H1 (cell line): ENCODE results near the gene SYNPO. TPM values are rescaled to one million over a fixed set of nuclear protein-coding genes. Genes with fewer than 3 reads are reported as not detected.

ENCODE experiments used
- CTCF ChIA-PET: fragments of 300-600 bp; sonication (Branson Sonifier 250); formaldehyde crosslinking; loops from one replicate; lab custom pipeline; 2021; ENCODE audit not compliant: partially characterized antibody; lab: Charles Lee
- POLR2A ChIA-PET: fragments of 300-600 bp; sonication (Branson Sonifier 250); formaldehyde crosslinking; loops from one replicate; lab custom pipeline; 2021; ENCODE audit warnings: inconsistent platforms; ENCODE audit not compliant: partially characterized antibody; lab: Charles Lee
- DNase-seq, 2 experiments: peaks; one replicate each; pipeline versions ENCODE4 v3.0.0 to v3.0.0-alpha.2; 2010 to 2022; ENCODE audit warnings: low spot score in 2 of 2, low read depth in 1 of 2, mixed read lengths in 1 of 2
- FAIRE-seq: peaks from 2 replicates; lab custom pipeline; 2011; peaks lifted over from hg19 to GRCh38; lab: Jason Lieb, UNC
- H2AFZ ChIP-seq: 2 replicates; pipeline ENCODE4 v1.8.1; 2012; ENCODE audit warnings: low read length, inconsistent platforms
- H2AK5ac ChIP-seq: 2 replicates; pipeline ENCODE4 v1.6.1; 2013; ENCODE audit warnings: low read depth, low read length
- H2BK120ac ChIP-seq: replicated peaks from 2 replicates; pipeline ENCODE3; 2013; ENCODE audit warnings: low read depth, low read length, inconsistent platforms
- H2BK12ac ChIP-seq: 2 replicates; pipeline ENCODE4 v1.6.1; 2013; ENCODE audit warnings: low read depth, low read length
- H2BK15ac ChIP-seq: 2 replicates; pipeline ENCODE4 v1.6.1; 2013; ENCODE audit warnings: low read length
- H2BK20ac ChIP-seq: 2 replicates; pipeline ENCODE4 v1.6.1; 2013; ENCODE audit warnings: low read length
- H2BK5ac ChIP-seq: 2 replicates; pipeline ENCODE4 v1.6.1; 2013; ENCODE audit warnings: low read depth, low read length
- H3K14ac ChIP-seq: 2 replicates; pipeline ENCODE4 v1.6.1; 2013; ENCODE audit warnings: inconsistent platforms; ENCODE audit not compliant: insufficient read length
- H3K18ac ChIP-seq: 2 replicates; pipeline ENCODE4 v1.6.1; 2013; ENCODE audit warnings: low read length; ENCODE audit errors: extremely low read depth
- H3K23ac ChIP-seq: 2 replicates; pipeline ENCODE4 v1.6.1; 2013; ENCODE audit warnings: inconsistent platforms; ENCODE audit not compliant: insufficient read length
- H3K23me2 ChIP-seq: 2 replicates; pipeline ENCODE4 v1.6.1; 2013; ENCODE audit warnings: low read depth, low read length
- H3K27ac ChIP-seq: 2 replicates; pipeline ENCODE4 v1.6.1; 2011; ENCODE audit warnings: low read depth, low read length, inconsistent platforms
- H3K27me3 ChIP-seq, 4 experiments: replicated peaks in 1 of 4; 1 replicate in 1 of 4; 2 replicates in 3 of 4; pipeline versions ENCODE4 v1.6.1 to v1.8.1; 2011 to 2013; ENCODE audit warnings: low read length in 3 of 4, mild to moderate bottlenecking in 3 of 4, inconsistent platforms in 2 of 4, mixed read lengths in 2 of 4, moderate library complexity in 1 of 4; ENCODE audit not compliant: control insufficient read depth in 3 of 4, insufficient read depth in 3 of 4; ENCODE audit errors: extremely low read depth in 1 of 4
- H3K36me3 ChIP-seq, 4 experiments: 2 replicates each; pipeline versions ENCODE4 v1.6.1 to v1.8.1; 2011 to 2013; ENCODE audit warnings: mild to moderate bottlenecking in 4 of 4, low read length in 3 of 4, moderate library complexity in 2 of 4, control low read depth in 1 of 4, inconsistent platforms in 1 of 4; ENCODE audit not compliant: insufficient read depth in 4 of 4, control insufficient read depth in 2 of 4
- H3K4ac ChIP-seq: replicated peaks from 2 replicates; pipeline ENCODE3; 2013; ENCODE audit warnings: low read length, low read depth, mixed read lengths, inconsistent platforms; ENCODE audit not compliant: insufficient read length
- H3K4me1 ChIP-seq, 4 experiments: replicated peaks in 1 of 4; 1 replicate in 1 of 4; 2 replicates in 3 of 4; pipeline versions ENCODE4 v1.6.1 to v1.8.1; 2011 to 2013; ENCODE audit warnings: low read length in 3 of 4, inconsistent platforms in 2 of 4, mixed read lengths in 1 of 4; ENCODE audit not compliant: insufficient read depth in 4 of 4, control insufficient read depth in 3 of 4
- H3K4me2 ChIP-seq, 2 experiments: 2 replicates each; pipeline versions ENCODE4 v1.6.1 to v1.8.1; 2011 to 2013; ENCODE audit warnings: low read depth in 2 of 2, low read length in 2 of 2, control low read depth in 1 of 2, inconsistent platforms in 1 of 2, mild to moderate bottlenecking in 1 of 2; ENCODE audit not compliant: insufficient read depth in 1 of 2
- H3K4me3 ChIP-seq, 4 experiments: fragments of 200-600, 300-600 bp in 1 of 4; sonication (generic), shearing (Covaris generic), sonication (Bioruptor Twin) in 1 of 4; 2 replicates each; pipeline versions ENCODE4 v1.5.1 to v1.8.1; 2011 to 2016; ENCODE audit warnings: low read length in 4 of 4, low read depth in 3 of 4, control low read depth in 2 of 4, inconsistent platforms in 2 of 4, mild to moderate bottlenecking in 2 of 4, mixed read lengths in 1 of 4, moderate library complexity in 1 of 4; ENCODE audit not compliant: insufficient read depth in 2 of 4; ENCODE audit errors: extremely low read depth in 1 of 4
- H3K56ac ChIP-seq: replicated peaks from 2 replicates; pipeline ENCODE3; 2013; ENCODE audit warnings: low read depth, mild to moderate bottlenecking, mixed read lengths, low read length, inconsistent platforms; ENCODE audit not compliant: insufficient read length
- H3K79me1 ChIP-seq: 2 replicates; pipeline ENCODE4 v1.6.1; 2013; ENCODE audit warnings: low read depth, low read length, control low read depth
- H3K79me2 ChIP-seq, 2 experiments: 2 replicates each; pipeline versions ENCODE4 v1.6.1 to v1.8.1; 2012 to 2013; ENCODE audit warnings: low read length in 2 of 2, mild to moderate bottlenecking in 2 of 2, inconsistent platforms in 1 of 2; ENCODE audit not compliant: insufficient read depth in 2 of 2, control insufficient read depth in 1 of 2
- H3K9ac ChIP-seq, 4 experiments: replicated peaks in 1 of 4; 1 replicate in 1 of 4; 2 replicates in 3 of 4; pipeline versions ENCODE4 v1.6.1 to v1.8.1; 2011 to 2013; ENCODE audit warnings: low read depth in 3 of 4, low read length in 3 of 4, control low read depth in 2 of 4, mild to moderate bottlenecking in 2 of 4, moderate library complexity in 2 of 4, inconsistent platforms in 1 of 4; ENCODE audit errors: extremely low read depth in 1 of 4
- H3K9me3 ChIP-seq, 2 experiments: 2 replicates each; pipeline versions ENCODE4 v1.6.1 to v1.8.1; 2012 to 2013; ENCODE audit warnings: mild to moderate bottlenecking in 2 of 2, moderate library complexity in 2 of 2, control low read depth in 1 of 2, inconsistent platforms in 1 of 2, low read depth in 1 of 2, low read length in 1 of 2, mixed read lengths in 1 of 2; ENCODE audit not compliant: insufficient read depth in 2 of 2
- H4K20me1 ChIP-seq, 2 experiments: replicated peaks in 1 of 2; 2 replicates each; pipeline versions ENCODE3 to v1.8.1; 2011 to 2013; ENCODE audit warnings: inconsistent platforms in 2 of 2, low read length in 2 of 2, mild to moderate bottlenecking in 1 of 2; ENCODE audit not compliant: insufficient read depth in 2 of 2, control insufficient read depth in 1 of 2
- H4K5ac ChIP-seq: 2 replicates; pipeline ENCODE4 v1.6.1; 2013; ENCODE audit warnings: low read length, low read depth, mixed read lengths, inconsistent platforms; ENCODE audit not compliant: insufficient read length
- H4K8ac ChIP-seq: 2 replicates; pipeline ENCODE4 v1.8.0; 2013; ENCODE audit warnings: mild to moderate bottlenecking, moderate library complexity, low read length, inconsistent platforms; ENCODE audit not compliant: insufficient read depth; ENCODE audit errors: extremely low read depth
- H4K91ac ChIP-seq: replicated peaks from 2 replicates; pipeline ENCODE3; 2013; ENCODE audit warnings: low read length, mixed read lengths, inconsistent platforms; ENCODE audit not compliant: insufficient read length
- CEBPB ChIP-seq: IDR thresholded peaks from 2 replicates; pipeline ENCODE4 v1.6.1; 2012; ENCODE audit warnings: low read depth, low read length
- CHD2 ChIP-seq: IDR thresholded peaks from 2 replicates; pipeline ENCODE4 v1.6.1; 2012; ENCODE audit warnings: low read length, improper control_type of control experiment
- E2F6 ChIP-seq: IDR thresholded peaks from 2 replicates; pipeline ENCODE4 v1.6.1; 2012; ENCODE audit warnings: inconsistent platforms
- EGR1 ChIP-seq: IDR thresholded peaks from 2 replicates; pipeline ENCODE4 v1.6.1; 2011; ENCODE audit warnings: low read depth, low read length, borderline replicate concordance
- FOSL1 ChIP-seq: IDR thresholded peaks from 2 replicates; pipeline ENCODE4 v1.6.1; 2011; ENCODE audit warnings: mild to moderate bottlenecking, low read depth, low read length, moderate library complexity; ENCODE audit not compliant: insufficient read depth
- JUND ChIP-seq: IDR thresholded peaks from 2 replicates; pipeline ENCODE4 v1.6.1; 2011; ENCODE audit warnings: mild to moderate bottlenecking, improper control_type of control experiment, low read length
- POLR2A ChIP-seq, 2 experiments: IDR thresholded peaks; 1 replicate in 1 of 2; 2 replicates in 1 of 2; pipeline ENCODE4 v1.6.1; 2011; ENCODE audit warnings: low read depth in 2 of 2, low read length in 2 of 2, mild to moderate bottlenecking in 2 of 2; ENCODE audit errors: control extremely low read depth in 1 of 2
- RBBP5 ChIP-seq: IDR thresholded peaks from 2 replicates; pipeline ENCODE4 v1.7.1; 2012; ENCODE audit warnings: low read depth, mild to moderate bottlenecking, inconsistent platforms, low read length, moderate library complexity, borderline replicate concordance
- RFX5 ChIP-seq: IDR thresholded peaks from 2 replicates; pipeline ENCODE4 v1.6.1; 2011; ENCODE audit warnings: low read depth, low read length, improper control_type of control experiment, borderline replicate concordance
- SIN3A ChIP-seq, 2 experiments: IDR thresholded peaks in 1 of 2; conservative IDR thresholded peaks in 1 of 2; 2 replicates each; pipeline ENCODE4 v1.6.1; 2011 to 2012; ENCODE audit warnings: low read length in 2 of 2, improper control_type of control experiment in 1 of 2, low read depth in 1 of 2, mild to moderate bottlenecking in 1 of 2
- TAF7 ChIP-seq: optimal IDR thresholded peaks from 2 replicates; pipeline ENCODE3; 2011; ENCODE audit warnings: low read depth, mild to moderate bottlenecking, inconsistent platforms, low read length, moderate library complexity, borderline replicate concordance
- ZNF274 ChIP-seq: IDR thresholded peaks from 2 replicates; pipeline ENCODE4 v1.7.0; 2012; ENCODE audit warnings: low read length, borderline replicate concordance; ENCODE audit errors: extremely low read depth
- WGBS, 2 experiments: shearing (Covaris generic) in 1 of 2; methylation state at CpG; one replicate each; pipeline versions ENCODE4 v1.1.6 to v1.1.7; 2013 to 2015; ENCODE audit warnings: low lambda C conversion rate in 2 of 2, mixed read lengths in 2 of 2, inconsistent platforms in 1 of 2, low coverage in 1 of 2, missing lambda C conversion rate in 1 of 2; ENCODE audit not compliant: insufficient replicate concordance in 2 of 2, insufficient coverage in 1 of 2, insufficient read length in 1 of 2; ENCODE audit errors: extremely low coverage in 1 of 2, missing lambda C conversion rate in 1 of 2; 5-methylcytosine and 5-hydroxymethylcytosine counted together
- polyA plus RNA-seq, 7 experiments: library from polyadenylated mRNA; depleted of rRNA in 3 of 7; stranded (reverse) in 5 of 7; unstranded in 2 of 7; fragments of >200 nt in 5 of 7; fragments of 200-250 nt in 2 of 7; gene quantifications; 1 replicate in 5 of 7; 2 replicates in 1 of 7; 4 replicates in 1 of 7; pipeline versions ENCODE4 v1.2.1 to v1.2.3, GENCODE V29; 2011 to 2013; ENCODE audit warnings: missing spikeins in 2 of 7, mixed read lengths in 2 of 7
- total RNA-seq: library from RNA; stranded (reverse); fragmentation: NEBNext Ultra II Directional; extraction: Animal tissue kit (Norgen Biotek cat#: 25700); gene quantifications from 2 replicates; pipeline ENCODE4 v1.2.1, GENCODE V29; 2021

SYNPO gene
- total and polyA plus RNA-seq, 2 of the 8 experiments (the other 6 are each of a cell fraction or from before 2014, with no cell fraction given) = 2.3 TPM

- H3K4ac ChIP-seq = no peak overlapping the region
- peak overlapping the region; percentile 72; the same call in 1 of the 2 replicates for H4K8ac ChIP-seq
- H3K14ac ChIP-seq = no peak overlapping the region
- no peak for FAIRE-seq
- 0 out of 2 replicates have a peak overlapping the region, but pooled peaks have one; percentile 71 for H2BK12ac ChIP-seq
- H3K79me1 ChIP-seq = no peaks in the 10 kb centered on the region
- H3K4me3 ChIP-seq = no peak overlapping the region
- ChIA-PET POLR2A (interaction anchor here (0.7 to 1.9 kb wide), 3 partner anchors 61 to 965 kb away, joined by 3 to 6 read pairs (median 3); partner anchors contain the start of gene RBM22), CTCF (interaction anchor here (0.8 to 6.3 kb wide), 23 partner anchors 9 to 188 kb away, joined by 3 to 39 read pairs (median 7); partner anchors contain the start of genes RBM22 and SMIM3)
- H3K27me3 ChIP-seq = no peaks in the 10 kb centered on the region
- H2BK20ac ChIP-seq = no peak overlapping the region
- no peaks in the 10 kb centered on the region for H3K9me3 ChIP-seq
- H4K91ac ChIP-seq = peak overlapping the region; percentile 44
- H2AK5ac ChIP-seq = no peak overlapping the region
- no peaks in the 10 kb centered on the region for H3K36me3 ChIP-seq
- H2BK120ac ChIP-seq = no peak overlapping the region
- H3K4me1 ChIP-seq = peaks cover 0 to 7% (median 5%) of the 10 kb centered on the region in 4 experiments; a peak in 6 of 7 replicates
- no peaks in the 10 kb centered on the region for H4K20me1 ChIP-seq
- 74% methylated on average over 12 of the region's 12 CpGs; no CpG with 5 or more reads in 1 of the 2 experiments for WGBS, 2 experiments
- H3K79me2 ChIP-seq = no peaks in the 10 kb centered on the region
- H3K27ac ChIP-seq = no peak overlapping the region
- no peak for DNase-seq
- H3K4me2 ChIP-seq = no peak overlapping the region; a peak in 1 of 4 replicates
- peak overlapping the region; percentile 21 for H4K5ac ChIP-seq
- H2BK5ac ChIP-seq = no peak overlapping the region
- peak overlapping the region; percentile 62 for H3K18ac ChIP-seq
- peak overlapping the region; percentile 16 for H2BK15ac ChIP-seq
- no peak overlapping the region for H3K56ac ChIP-seq
- no peak overlapping the region for H3K23ac ChIP-seq
- peaks cover 4% of the 10 kb centered on the region; the same call in 1 of the 2 replicates for H3K23me2 ChIP-seq
- no peak overlapping the region for H3K9ac ChIP-seq
- peak overlapping the region; percentile 39; the same call in 1 of the 2 replicates for H2AFZ ChIP-seq
- TF ChIP-seq CHD2 (no peak), POLR2A (IDR thresholded peaks at IDR 0.05; ENCODE audit: control extremely low read depth in 1 of 2, low read depth in 2 of 2, low read length in 2 of 2) (no peak), SIN3A (conservative IDR thresholded peaks at IDR 0.05 in 1 of 2, IDR thresholded peaks at IDR 0.05 in 1 of 2; ENCODE audit: low read depth in 1 of 2, low read length in 2 of 2) (no peak), TAF7 (no peak), FOSL1 (no peak), E2F6 (no peak), JUND (no peak), ZNF274 (no peak), EGR1 (no peak), CEBPB (no peak), RBBP5 (no peak; the same call in 1 of the 2 replicates), RFX5 (no peak)
Measured at GRCh38 chr5:150590979-150591695, 49.3 kb upstream of the SYNPO start.
